NCI-H2171 (cell line): ENCODE data around the gene ELP1.

ENCODE experiments used
- DNase-seq: peaks from one replicate; lab custom pipeline; 2025; lab: John Stamatoyannopoulos, UW

Gene ELP1

GRCh38 chr9:108883085-108883484 is 50.8 kb downstream of the ELP1 start:
- DNase-seq, result no peak

GRCh38 chr9:108882052-108882888 is 51.7 kb downstream of the ELP1 start:
- no peak for DNase-seq

- no peak for DNase-seq
These were observed 53.1 kb downstream of the ELP1 start for GRCh38 chr9:108880738-108881316.

- no peak for DNase-seq
These were observed 56.4 kb downstream of the ELP1 start for GRCh38 chr9:108877524-108877923.

GRCh38 chr9:108876425-108876824 is 57.5 kb downstream of the ELP1 start:
- DNase-seq, result no peak

- no peak for DNase-seq
These were observed 59.7 kb downstream of the ELP1 start for GRCh38 chr9:108874058-108874788.

- DNase-seq, result no peak
These were observed 64.7 kb downstream of the ELP1 start for GRCh38 chr9:108869092-108869725.

- no peak for DNase-seq
These were observed 66.1 kb downstream of the ELP1 start for GRCh38 chr9:108867829-108868228.

GRCh38 chr9:108867116-108867515 is 66.8 kb downstream of the ELP1 start:
- DNase-seq, result no peak

GRCh38 chr9:108866001-108866420 is 67.9 kb downstream of the ELP1 start:
- DNase-seq, result no peak

GRCh38 chr9:108865037-108865436 is 68.9 kb downstream of the ELP1 start:
- no peak for DNase-seq

GRCh38 chr9:108864446-108864845 is 69.5 kb downstream of the ELP1 start:
- no peak for DNase-seq

- DNase-seq, result no peak
These were observed 70.0 kb downstream of the ELP1 start for GRCh38 chr9:108863891-108864290.

GRCh38 chr9:108861997-108862396 is 71.9 kb downstream of the ELP1 start, which contains the start of gene ACTL7A:
TSS of gene ACTL7A (plus strand) at chr9:108862266. CDS start at chr9:108862323, 57 bp downstream.
- DNase-seq, result no peak

- DNase-seq, result no peak
These were observed 72.5 kb downstream of the ELP1 start for GRCh38 chr9:108861464-108861863.

GRCh38 chr9:108860764-108861163 is 73.2 kb downstream of the ELP1 start:
- no peak for DNase-seq

GRCh38 chr9:108860354-108860753 is 73.6 kb downstream of the ELP1 start:
- DNase-seq, result peak; percentile 43

GRCh38 chr9:108859459-108860114 is 74.3 kb downstream of the ELP1 start:
- DNase-seq, result peak; percentile 57

GRCh38 chr9:108857572-108857971 is 76.4 kb downstream of the ELP1 start:
- DNase-seq, result no peak

- DNase-seq, result peak; percentile 18
These were observed 78.0 kb downstream of the ELP1 start, which contains the start of gene ACTL7B for GRCh38 chr9:108855888-108856287. TSS of gene ACTL7B (minus strand) at chr9:108855986. CDS start at chr9:108855930, 56 bp downstream.

GRCh38 chr9:108855529-108855886 is 78.4 kb downstream of the ELP1 start:
- DNase-seq, result no peak
